GM12878 (cell line): ENCODE data around the gene GATA3. TPM values are rescaled to one million over a fixed set of nuclear protein-coding genes. Genes with fewer than 3 reads are reported as not detected.

Experiments
- ATAC-seq: fragments of 200-7000 bp; cut with Tn5 transposase; 3 replicates; pipeline ENCODE4 v1.9.1; 2020; ENCODE audit warnings: mild to moderate bottlenecking, moderate library complexity
- BruUV-seq: library from RNA; stranded (reverse); fragments of 400-500 nt; replicated peaks from 2 replicates; lab custom pipeline; 2021; lab: Mats Ljungman, UMichigan
- CTCF ChIA-PET: fragments of 300-600 bp; sonication (Branson Sonifier 250); formaldehyde crosslinking; extraction: SDS; loops from one replicate; lab custom pipeline; 2021; ENCODE audit warnings: inconsistent platforms; lab: Yijun Ruan, JAX
- POLR2A ChIA-PET: fragments of 350-600 bp; formaldehyde crosslinking; extraction: SDS; loops from one replicate; lab custom pipeline; 2021; ENCODE audit warnings: inconsistent platforms; lab: Charles Lee
- RAD21 ChIA-PET: fragments of 300-600 bp; sonication (Branson Sonifier 250); formaldehyde crosslinking; loops from one replicate; lab custom pipeline; 2023; ENCODE audit warnings: antibody characterized with exemption; ENCODE audit not compliant: unreplicated experiment; lab: Charles Lee
- SMC1A ChIA-PET: fragments of 300-600 bp; sonication (Branson Sonifier 250); formaldehyde crosslinking; loops from one replicate; lab custom pipeline; 2023; ENCODE audit not compliant: unreplicated experiment, uncharacterized antibody; lab: Charles Lee
- DNase-seq: peaks from one replicate; pipeline ENCODE4 v3.0.0-alpha.2; 2011; ENCODE audit warnings: low read depth, low spot score
- FAIRE-seq: peaks from 3 replicates; lab custom pipeline; 2011; peaks lifted over from hg19 to GRCh38; lab: Jason Lieb, UNC
- H2AFZ ChIP-seq: 2 replicates; pipeline ENCODE4 v1.6.0; 2011; ENCODE audit warnings: low read depth, low read length, control low read depth; ENCODE audit not compliant: control insufficient read depth
- H3K27ac ChIP-seq: 2 replicates; pipeline ENCODE4 v1.5.1; 2011; ENCODE audit warnings: control low read depth; ENCODE audit not compliant: control insufficient read depth, insufficient read depth
- H3K27me3 ChIP-seq, 2 experiments: replicated peaks in 1 of 2; 2 replicates each; pipeline versions ENCODE4 v1.6.0 to v1.6.1; 2011; ENCODE audit warnings: low read length in 1 of 2; ENCODE audit not compliant: control insufficient read depth in 2 of 2, insufficient read depth in 2 of 2
- H3K36me3 ChIP-seq, 2 experiments: 2 replicates each; pipeline ENCODE4 v1.5.1; 2011; ENCODE audit warnings: low read length in 1 of 2; ENCODE audit not compliant: control insufficient read depth in 2 of 2, insufficient read depth in 2 of 2
- H3K4me1 ChIP-seq: 2 replicates; pipeline ENCODE4 v1.6.1; 2011; ENCODE audit warnings: mild to moderate bottlenecking, low read length, moderate library complexity, mixed read lengths; ENCODE audit not compliant: control insufficient read depth, insufficient read depth
- H3K4me2 ChIP-seq: 2 replicates; pipeline ENCODE4 v1.6.0; 2011; ENCODE audit warnings: control low read depth; ENCODE audit not compliant: control insufficient read depth, insufficient read depth
- H3K4me3 ChIP-seq: fragments of 200-600 bp; sonication (generic); 2 replicates; pipeline ENCODE4 v1.5.1; 2016
- H3K79me2 ChIP-seq: 2 replicates; pipeline ENCODE4 v1.6.0; 2011; ENCODE audit warnings: low read length; ENCODE audit not compliant: control insufficient read depth, insufficient read depth
- H3K9ac ChIP-seq: 2 replicates; pipeline ENCODE4 v1.8.0; 2011; ENCODE audit warnings: low read length, control low read depth, mixed read lengths; ENCODE audit not compliant: control insufficient read depth, insufficient read depth
- H3K9me3 ChIP-seq: replicated peaks from 3 replicates; pipeline ENCODE4 v1.5.1; 2011; ENCODE audit warnings: mild to moderate bottlenecking, low read length; ENCODE audit not compliant: control insufficient read depth, insufficient read depth
- H4K20me1 ChIP-seq: 2 replicates; pipeline ENCODE4 v1.6.0; 2011; ENCODE audit not compliant: control insufficient read depth, insufficient read depth
- CEBPZ ChIP-seq: fragments of 150-350 bp; IDR thresholded peaks from 2 replicates; pipeline ENCODE4 v1.6.1; 2016; ENCODE audit warnings: low read depth, low read length
- CHD1 ChIP-seq: IDR thresholded peaks from 2 replicates; pipeline ENCODE4 v1.6.1; 2012; ENCODE audit warnings: low read depth, low read length, improper control_type of control experiment
- CREB1 ChIP-seq: IDR thresholded peaks from 2 replicates; pipeline ENCODE4 v1.6.1; 2012; ENCODE audit warnings: low read depth, mild to moderate bottlenecking, inconsistent platforms
- FOXM1 ChIP-seq: IDR thresholded peaks from 2 replicates; pipeline ENCODE4 v1.6.1; 2012; ENCODE audit warnings: low read depth, mild to moderate bottlenecking, inconsistent platforms, low read length, moderate library complexity
- HCFC1 ChIP-seq: fragments of 150-350 bp; IDR thresholded peaks from 2 replicates; pipeline ENCODE4 v1.6.1; 2014; ENCODE audit warnings: low read length
- NRF1 ChIP-seq: conservative IDR thresholded peaks from 2 replicates; pipeline ENCODE4 v1.6.1; 2011; ENCODE audit warnings: mild to moderate bottlenecking, low read depth, low read length, improper control_type of control experiment
- POLR2A ChIP-seq: IDR thresholded peaks from 2 replicates; pipeline ENCODE4 v1.6.1; 2011; ENCODE audit warnings: low read depth, mild to moderate bottlenecking, low read length
- WGBS: methylation state at CpG from one replicate; pipeline ENCODE4 v1.1.6; 2016; ENCODE audit warnings: low lambda C conversion rate; ENCODE audit not compliant: insufficient replicate concordance, insufficient coverage; ENCODE audit errors: missing lambda C conversion rate; 5-methylcytosine and 5-hydroxymethylcytosine counted together
- in situ Hi-C: fragments of 300-500 bp; cut with MboI; formaldehyde crosslinking; loops from 9 replicates; pipeline ENCODE4 v1.14.3; 2018; ENCODE audit warnings: mixed read lengths
- intact Hi-C: fragments of 100-400 bp; cut with micrococcal nuclease; formaldehyde crosslinking; loops from one replicate; pipeline ENCODE4 v1.14.2; 2022; ENCODE audit not compliant: unreplicated experiment
- polyA plus RNA-seq, 11 experiments: library from polyadenylated mRNA; depleted of rRNA in 4 of 11; unstranded in 6 of 11; stranded (reverse) in 5 of 11; fragments of >200 nt; fragmentation: Nextera tagmentation in 4 of 11; fragmentation: Illumina TruSeq in 1 of 11; extraction: Ambion mirVana in 4 of 11; extraction: Trizol in 1 of 11; gene quantifications; 1 replicate in 1 of 11; 2 replicates in 10 of 11; pipeline versions ENCODE4 v1.2.1 to v1.2.3, GENCODE V29; 2011 to 2016; ENCODE audit warnings: inconsistent platforms in 2 of 11, missing spikeins in 2 of 11, low read depth in 1 of 11
- total RNA-seq, 4 experiments: library from RNA; depleted of rRNA in 3 of 4; stranded (reverse); fragments of >200 nt in 3 of 4; fragmentation: Illumina TruSeq in 1 of 4; extraction: Trizol in 1 of 4; gene quantifications; 2 replicates each; pipeline versions ENCODE4 v1.2.1 to v1.2.3, GENCODE V29; 2013 to 2021

GATA3 gene
- total and polyA plus RNA-seq, 10 of the 15 experiments (the other 5 are each of a cell fraction or from before 2014, with no cell fraction given) = 0.08 to 0.80 (median 0.29) TPM

- in situ Hi-C loops = no loop called here
These were observed 11.6 kb downstream of the GATA3 start for GRCh38 chr10:8066124-8066523.

More at GRCh38 chr10:8066124-8066523, 11.6 kb downstream of the GATA3 start:
- no peak for FAIRE-seq
- Histone ChIP-seq H3K36me3 (no peaks in the 10 kb centered on the region; a peak in 1 of 4 replicates), H3K9me3 (no peaks in the 10 kb centered on the region), H3K4me2 (no peak overlapping the region), H2AFZ (no peak overlapping the region), H4K20me1 (no peaks in the 10 kb centered on the region), H3K9ac (no peak overlapping the region), H3K79me2 (no peaks in the 10 kb centered on the region), H3K27ac (no peak overlapping the region), H3K27me3 (no peaks in the 10 kb centered on the region), H3K4me1 (peaks cover 25% of the 10 kb centered on the region), H3K4me3 (no peak overlapping the region)
- TF ChIP-seq CREB1 (no peak), CHD1 (no peak), FOXM1 (no peak), CEBPZ (no peak), POLR2A (no peak), HCFC1 (no peak), NRF1 (no peak)
- no peak for DNase-seq
- SMC1A ChIA-PET = interaction anchor here (1.1 to 2.1 kb wide), 2 partner anchors 9 to 51 kb away, joined by 3 to 7 read pairs; no protein-coding TSS in a partner anchor
- no TSS peak for BruUV-seq
- no peak for ATAC-seq
- intact Hi-C loops = no loop called here
- CTCF ChIA-PET = no interaction called here
- POLR2A ChIA-PET = interaction anchor here (0.6 to 0.8 kb wide), 2 partner anchors 12 to 197 kb away, joined by 3 to 4 read pairs; partner anchors contain the start of gene GATA3
- WGBS = 0% methylated on average over 1 of the region's 1 CpG
- RAD21 ChIA-PET = no interaction called here
